Adrenal gland (tissue), 5 donors: Measurements from ENCODE around the gene ZWILCH.

ENCODE experiments used
- POLR2A ChIP-seq, 2 donors: fragments of 450-650 bp; IDR thresholded peaks; one replicate each; pipeline ENCODE4 v1.6.1; 2017; ENCODE audit warnings: antibody characterized with exemption in 2 of 2, mild to moderate bottlenecking in 2 of 2, moderate library complexity in 1 of 2
- TF ChIP-seq, protein P1 (sequence below), 6 experiments: fragments of 450-650 bp in 4 of 6; fragments of 200-600 bp in 2 of 6; sonication (generic) in 1 of 6; IDR thresholded peaks; 1 replicate in 5 of 6; 2 replicates in 1 of 6; pipeline versions ENCODE4 v1.5.1 to v1.8.0; 2016 to 2021; ENCODE audit warnings: antibody characterized with exemption in 6 of 6, mild to moderate bottlenecking in 2 of 6, moderate library complexity in 1 of 6
- donor health status: DM: no; HTN: no; CAD: no.

GRCh38 chr15:66482539-66482938 is 22.6 kb upstream of the ZWILCH start:
- TF ChIP-seq, protein P1, sequence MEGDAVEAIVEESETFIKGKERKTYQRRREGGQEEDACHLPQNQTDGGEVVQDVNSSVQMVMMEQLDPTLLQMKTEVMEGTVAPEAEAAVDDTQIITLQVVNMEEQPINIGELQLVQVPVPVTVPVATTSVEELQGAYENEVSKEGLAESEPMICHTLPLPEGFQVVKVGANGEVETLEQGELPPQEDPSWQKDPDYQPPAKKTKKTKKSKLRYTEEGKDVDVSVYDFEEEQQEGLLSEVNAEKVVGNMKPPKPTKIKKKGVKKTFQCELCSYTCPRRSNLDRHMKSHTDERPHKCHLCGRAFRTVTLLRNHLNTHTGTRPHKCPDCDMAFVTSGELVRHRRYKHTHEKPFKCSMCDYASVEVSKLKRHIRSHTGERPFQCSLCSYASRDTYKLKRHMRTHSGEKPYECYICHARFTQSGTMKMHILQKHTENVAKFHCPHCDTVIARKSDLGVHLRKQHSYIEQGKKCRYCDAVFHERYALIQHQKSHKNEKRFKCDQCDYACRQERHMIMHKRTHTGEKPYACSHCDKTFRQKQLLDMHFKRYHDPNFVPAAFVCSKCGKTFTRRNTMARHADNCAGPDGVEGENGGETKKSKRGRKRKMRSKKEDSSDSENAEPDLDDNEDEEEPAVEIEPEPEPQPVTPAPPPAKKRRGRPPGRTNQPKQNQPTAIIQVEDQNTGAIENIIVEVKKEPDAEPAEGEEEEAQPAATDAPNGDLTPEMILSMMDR (IDR thresholded peaks at IDR 0.05): no peak
- TF ChIP-seq POLR2A (IDR thresholded peaks at IDR 0.05): no peak
